ENCODE measurements around the gene BTNL2.
"Not testable (repeated sequence)": the region's sequence is repeated elsewhere in the genome, so short reads cannot be mapped to it uniquely, and the experiment has no call there.

BTNL2 gene

GRCh38 chr6:32367644-32368043, 39.3 kb downstream of the BTNL2 start:
- no peak for DNase-seq

- DNase-seq = not testable (repeated sequence)
Observed at GRCh38 chr6:32359225-32359624, 47.8 kb downstream of the BTNL2 start.

GRCh38 chr6:32358548-32358947, 48.4 kb downstream of the BTNL2 start:
- not testable (repeated sequence) for DNase-seq

- DNase-seq = no peak
Observed at GRCh38 chr6:32355018-32355417, 52.0 kb downstream of the BTNL2 start.

- DNase-seq = no peak
Observed at GRCh38 chr6:32353348-32353747, 53.6 kb downstream of the BTNL2 start.

Measured in T-helper 9 cell (primary cell).